NB4 (cell line): ENCODE measurements around the gene CARMIL1.

Source experiments
- CTCF ChIP-seq: IDR thresholded peaks from one replicate; pipeline ENCODE4 v1.5.1; 2012; ENCODE audit warnings: low read depth, low read length
- POLR2A ChIP-seq: IDR thresholded peaks from 2 replicates; pipeline ENCODE4 v1.6.1; 2011; ENCODE audit warnings: mild to moderate bottlenecking; ENCODE audit not compliant: insufficient read length; ENCODE audit errors: extremely low read depth

- TF ChIP-seq POLR2A: no peak
- TF ChIP-seq CTCF: no peak
Observed at GRCh38 chr6:25320459-25320858, 41.3 kb downstream of the CARMIL1 start.
